Erythroblast (primary cell): ENCODE results near the gene GIPC3.

Source experiments
- DNase-seq, 2 experiments: peaks; one replicate each; lab custom pipeline; 2025; lab: John Stamatoyannopoulos, UW
- GATA1 ChIP-seq: IDR thresholded peaks from 2 replicates; pipeline ENCODE4 v1.6.1; 2011; ENCODE audit warnings: low read depth, mild to moderate bottlenecking, control low read depth, low read length, moderate library complexity
- POLR2A ChIP-seq: IDR thresholded peaks from 2 replicates; pipeline ENCODE4 v1.6.1; 2011; ENCODE audit warnings: mild to moderate bottlenecking, low read length

Gene GIPC3

DNA sequence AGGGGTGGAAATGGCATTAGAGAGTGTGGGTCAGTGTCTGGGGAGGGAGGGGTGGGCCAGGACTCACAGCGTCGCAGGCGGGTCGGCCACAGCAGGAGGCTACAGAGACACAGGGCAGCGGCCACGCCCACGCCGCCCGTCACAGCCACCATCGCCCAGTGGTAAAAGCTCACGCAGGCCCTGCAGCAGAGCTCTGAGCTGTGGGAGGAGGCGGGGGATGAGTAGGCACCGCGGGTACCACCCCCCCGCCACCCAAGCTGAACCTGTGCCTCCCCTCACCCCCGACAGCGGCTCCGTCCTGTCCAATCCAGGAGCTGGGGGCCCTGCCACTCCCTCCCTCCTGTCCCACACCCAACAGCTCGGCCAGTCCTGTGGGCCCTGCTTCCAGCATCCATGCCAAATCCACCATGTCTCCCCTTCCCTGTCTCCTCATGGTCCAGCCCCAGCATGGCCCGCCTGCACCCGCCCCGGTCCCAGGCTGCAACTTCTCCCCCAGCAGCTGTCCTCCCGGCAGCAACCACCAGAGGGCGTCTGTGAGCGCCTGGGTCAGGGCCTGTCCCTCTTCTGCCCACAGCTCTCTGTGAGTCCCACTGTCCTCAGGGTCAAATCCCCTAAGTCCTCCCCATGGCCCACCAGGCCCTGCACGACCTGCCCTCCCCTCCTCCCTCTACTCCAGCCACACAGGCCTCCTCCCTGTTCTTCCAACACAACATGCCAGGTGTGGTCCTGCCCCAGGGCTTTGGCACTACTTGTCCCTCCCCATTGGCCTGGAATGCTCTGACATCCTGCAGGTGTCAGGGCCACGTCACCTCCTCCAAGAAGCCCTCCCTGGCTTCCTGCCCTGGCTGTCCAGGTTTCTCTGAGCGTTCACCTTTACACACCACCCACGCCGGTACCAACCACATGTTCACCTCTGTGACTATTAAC lies 40.3 kb upstream of the GIPC3 start:
- peak; percentile 65 to 83 for DNase-seq
- no peak for TF ChIP-seq GATA1
- no peak for TF ChIP-seq POLR2A

DNA sequence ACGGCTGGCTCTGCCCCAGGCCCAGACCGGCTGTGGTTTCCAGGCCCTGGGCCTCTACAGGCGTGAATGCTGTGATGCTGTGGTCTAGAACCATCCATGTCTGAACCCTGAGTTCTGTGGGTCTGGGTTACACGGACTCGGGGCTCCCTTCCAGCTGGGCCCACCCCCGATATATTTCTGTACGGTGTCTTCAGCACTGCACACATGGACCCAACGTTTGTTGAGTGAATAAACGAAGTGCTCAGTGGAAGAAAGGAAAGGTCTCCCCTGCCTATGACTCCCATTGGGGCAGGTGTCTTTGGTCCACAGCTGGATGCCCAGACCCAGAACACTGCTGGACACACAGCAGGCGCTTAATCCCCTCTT lies 39.6 kb upstream of the GIPC3 start:
- DNase-seq: no peak
- TF ChIP-seq GATA1 (no peak), POLR2A (no peak)

DNA sequence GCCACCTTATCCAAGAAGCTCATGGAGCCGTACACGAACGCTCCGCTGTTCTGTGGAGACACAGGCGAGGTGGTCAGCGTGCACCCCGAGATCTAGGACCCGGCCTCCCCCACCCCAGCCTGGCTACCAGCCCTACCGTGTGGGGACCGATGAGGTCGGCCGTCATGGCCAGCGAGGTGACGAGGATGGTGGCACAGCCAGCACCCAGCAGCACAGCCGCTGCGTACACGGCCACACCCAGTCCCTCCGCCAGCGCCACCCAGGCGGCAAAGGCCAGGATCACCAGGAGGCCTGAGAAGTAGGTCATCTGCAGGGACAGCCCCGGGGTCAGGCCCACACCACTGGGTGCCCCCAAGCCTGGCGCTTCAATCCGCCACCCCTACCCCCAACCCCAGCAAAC lies 39.2 kb upstream of the GIPC3 start:
- no peak for TF ChIP-seq GATA1
- TF ChIP-seq POLR2A: no peak
- no peak for DNase-seq

- DNase-seq: peak; percentile 37 to 54
- TF ChIP-seq GATA1 (no peak), POLR2A (no peak)
Measured at GRCh38 chr19:3547301-3547731, 38.0 kb upstream of the GIPC3 start.

DNA sequence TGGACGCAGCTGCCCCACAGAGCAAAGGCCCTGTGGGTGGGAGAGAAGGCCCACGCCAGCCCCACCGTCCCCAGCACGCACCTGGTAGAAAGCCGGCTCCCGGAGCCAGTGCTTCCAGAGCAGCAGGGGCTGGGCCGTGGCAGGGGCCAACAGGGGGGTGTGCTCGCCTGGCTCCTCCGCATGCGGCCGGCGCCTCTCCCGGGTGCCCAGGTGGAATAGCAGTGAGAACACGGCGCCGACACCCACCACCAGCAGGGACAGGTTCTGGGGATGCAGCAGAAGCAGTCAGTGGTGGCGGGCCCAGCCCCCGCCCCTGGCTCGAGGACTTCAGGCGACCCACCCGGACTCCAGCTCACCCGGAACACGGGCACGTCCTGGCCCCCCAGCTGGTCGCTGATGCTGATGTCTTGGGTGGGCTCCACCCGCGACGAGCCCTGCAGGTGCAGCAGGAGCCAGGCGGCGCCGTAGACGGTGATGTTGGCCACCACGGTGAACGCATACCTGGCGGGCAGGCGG lies 37.5 kb upstream of the GIPC3 start:
- DNase-seq: no peak
- TF ChIP-seq GATA1 (no peak), POLR2A (no peak)

- DNase-seq: no peak
- TF ChIP-seq GATA1: no peak
- TF ChIP-seq POLR2A: no peak
Measured at GRCh38 chr19:3548606-3549005, 36.7 kb upstream of the GIPC3 start.

GRCh38 chr19:3549816-3550215 lies 35.5 kb upstream of the GIPC3 start:
- no peak for DNase-seq
- TF ChIP-seq POLR2A (no peak), GATA1 (no peak)

DNA sequence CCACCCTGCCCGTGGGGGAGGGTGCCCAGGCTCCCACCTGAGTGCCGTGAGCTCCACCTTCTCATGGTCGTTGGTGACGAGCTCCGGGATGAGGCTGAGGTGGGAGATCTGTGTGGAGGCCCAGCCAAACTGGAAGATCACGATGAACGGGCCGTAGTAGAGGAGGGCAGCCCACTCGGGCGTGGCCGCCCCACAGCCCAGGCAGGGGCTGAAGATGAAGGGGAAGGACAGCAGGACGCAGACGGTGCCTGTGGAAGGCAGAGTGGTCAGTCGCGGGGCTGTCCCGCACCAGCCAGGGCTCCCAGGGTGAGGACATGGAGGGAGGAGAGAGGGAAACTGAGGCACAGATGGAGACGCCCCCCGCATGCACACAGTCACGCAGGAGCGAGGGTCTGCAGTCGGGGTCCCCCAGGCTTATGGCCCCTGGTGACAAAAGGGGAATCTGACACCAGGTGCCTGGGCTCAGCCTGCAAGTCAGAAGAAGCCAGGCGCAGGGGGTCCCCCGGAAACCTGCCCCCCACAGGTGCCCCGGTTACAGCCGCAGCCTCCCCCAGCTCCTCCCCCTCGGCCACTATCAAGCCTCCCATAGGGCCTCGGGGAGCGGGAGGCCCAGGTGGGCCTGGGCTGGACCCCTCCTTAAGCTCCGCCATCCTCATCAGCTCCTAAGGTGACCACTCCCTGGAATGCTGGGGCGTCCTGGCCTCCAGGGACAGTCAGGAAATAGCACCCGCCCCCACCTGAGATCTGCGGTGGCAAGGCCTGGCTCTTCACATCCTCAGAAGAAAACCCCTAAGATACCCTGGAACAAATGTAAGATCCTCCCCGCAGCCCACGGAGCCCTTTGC lies 34.1 kb upstream of the GIPC3 start:
- TF ChIP-seq GATA1: no peak
- TF ChIP-seq POLR2A: no peak
- no peak for DNase-seq

DNA sequence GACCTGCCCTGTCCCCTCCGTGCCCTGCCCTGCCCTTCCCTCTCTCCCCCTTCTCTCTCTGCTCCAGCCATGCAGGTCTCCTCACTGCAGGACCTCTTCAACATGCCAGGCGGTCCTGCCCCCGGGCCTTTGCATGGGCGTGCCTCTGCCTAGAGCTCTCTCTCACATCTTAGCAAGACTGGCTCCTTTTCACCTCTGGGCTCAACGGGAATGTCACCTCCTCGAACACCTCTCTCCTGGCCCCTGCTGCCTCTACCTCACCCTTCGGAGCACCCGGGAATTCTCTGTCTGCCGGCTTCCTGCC lies 33.5 kb upstream of the GIPC3 start:
- no peak for TF ChIP-seq POLR2A
- TF ChIP-seq GATA1: no peak
- DNase-seq: no peak

DNA sequence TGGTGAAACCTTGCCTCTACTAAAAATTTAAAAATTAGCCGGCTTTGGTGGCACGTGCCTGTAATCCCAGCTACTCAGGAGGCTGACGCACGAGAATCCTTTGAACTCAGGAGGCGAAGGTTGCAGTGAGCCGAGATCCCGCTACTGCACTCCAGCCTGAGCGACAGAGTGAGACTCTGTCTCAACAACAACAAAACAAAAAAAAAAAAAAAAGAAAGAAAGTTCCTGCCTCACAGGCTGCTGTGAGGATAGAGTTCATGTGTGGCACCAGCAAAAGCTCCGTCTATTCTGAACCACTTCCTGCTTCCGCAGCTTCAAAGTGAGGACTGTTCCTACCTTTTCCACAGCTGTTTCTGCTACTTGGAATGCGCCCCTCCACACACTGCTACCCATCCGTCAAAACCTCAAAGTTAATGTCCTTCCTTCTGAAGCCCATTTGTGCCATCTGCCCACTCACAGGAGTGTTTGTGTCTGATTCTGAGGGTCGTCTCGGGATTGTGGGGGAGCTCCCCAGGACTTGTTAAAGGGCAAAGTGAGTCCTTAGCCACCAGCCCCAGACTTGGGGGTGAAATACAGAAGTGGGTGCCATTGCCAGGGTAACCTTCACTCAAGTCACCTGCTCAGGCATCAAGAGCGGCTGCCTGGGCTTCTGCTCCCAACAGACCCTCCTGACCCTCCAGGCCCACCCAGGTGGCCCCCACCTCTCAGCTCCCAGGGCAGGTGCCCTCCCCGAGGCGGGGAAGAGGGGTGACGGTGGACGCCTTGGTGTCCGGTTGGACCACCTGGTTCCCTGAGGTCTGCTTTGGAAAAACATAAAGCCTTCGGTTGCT lies 30.8 kb upstream of the GIPC3 start:
- no peak for DNase-seq

GRCh38 chr19:3555653-3556422 lies 29.4 kb upstream of the GIPC3 start:
- DNase-seq: no peak
- TF ChIP-seq GATA1 (no peak), POLR2A (no peak)

More for the DNA sequence above, 30.8 kb upstream of the GIPC3 start:
- TF ChIP-seq POLR2A (no peak), GATA1 (no peak)

DNA sequence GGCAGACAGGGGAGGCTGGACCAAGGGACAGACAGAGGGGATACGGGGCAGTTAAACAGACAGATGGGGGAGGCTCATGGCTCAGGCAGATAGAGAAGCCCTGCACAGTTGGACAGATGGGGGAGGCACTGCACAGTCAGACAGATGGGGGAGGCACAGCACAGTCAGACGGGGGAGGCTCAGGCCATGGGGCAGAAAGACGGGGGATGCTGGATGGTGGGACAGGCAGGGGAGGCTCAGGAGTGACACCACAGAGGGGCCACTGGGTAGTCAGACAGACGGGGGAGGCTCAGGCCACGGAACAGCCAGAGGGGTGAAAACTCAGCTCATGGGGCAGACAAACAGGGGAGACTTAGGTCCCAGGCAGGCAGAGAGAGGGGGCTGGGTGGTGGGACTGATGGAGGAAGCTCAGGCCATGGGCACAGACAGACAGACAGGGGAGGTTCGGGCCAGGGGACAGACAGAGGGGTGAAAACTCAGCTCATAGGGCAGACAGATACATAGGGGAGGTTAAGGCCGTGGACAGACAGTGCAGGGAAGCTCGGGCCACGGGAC lies 28.8 kb upstream of the GIPC3 start:
- TF ChIP-seq POLR2A (no peak), GATA1 (no peak)

More for the DNA sequence above, 28.8 kb upstream of the GIPC3 start:
- no peak for DNase-seq
